ENCODE results near the gene SUMF2.

The SUMF2 gene

DNA sequence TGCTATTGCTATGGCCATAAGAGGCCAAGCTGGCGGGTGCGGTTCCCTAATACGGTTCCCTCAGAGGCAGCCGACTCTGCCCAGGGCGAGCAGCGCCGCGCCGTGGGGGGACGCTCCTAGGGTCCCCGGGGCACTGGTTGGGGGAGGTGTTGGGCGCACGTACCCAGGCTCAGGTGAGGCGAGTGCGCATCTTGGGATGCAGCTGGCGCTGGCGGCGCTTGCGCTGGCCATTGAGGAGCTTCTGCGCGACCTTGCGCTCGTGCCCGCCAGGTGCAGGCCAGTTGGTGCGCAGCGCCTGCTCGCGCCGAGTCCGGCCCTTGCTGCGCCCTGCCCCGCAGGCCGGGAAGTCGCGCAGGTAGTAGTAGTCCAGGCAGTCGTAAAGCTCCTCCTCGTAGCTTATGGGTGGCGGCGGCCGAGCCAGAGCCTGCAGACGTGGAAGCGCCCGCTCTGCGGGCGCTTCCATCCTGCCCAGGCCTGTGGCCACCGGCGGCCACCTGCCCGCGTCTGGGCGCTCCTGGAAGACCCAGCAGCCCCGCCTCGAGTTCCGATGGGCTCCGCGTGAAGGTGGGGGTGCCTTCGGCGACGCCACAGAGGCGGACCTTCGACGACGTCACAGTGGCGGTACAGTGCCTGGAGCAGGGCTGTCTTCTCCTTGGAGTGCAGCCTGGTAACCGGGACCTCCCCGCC is 51.9 kb downstream of the SUMF2 start, which contains the start of gene NUPR2:
Gene NUPR2, minus strand, starts transcription at position 566 of the 687 bp plus-strand sequence. Its CDS starts 103 bp downstream, at position 463.
- H3K4me3 ChIP-seq (replicated peaks; ENCODE audit: low read depth, low read length), result no peak within 1 kb of the TSS
- DNase-seq (ENCODE audit: extremely low read depth, low read depth), result no peak
- TF ChIP-seq, protein P1, sequence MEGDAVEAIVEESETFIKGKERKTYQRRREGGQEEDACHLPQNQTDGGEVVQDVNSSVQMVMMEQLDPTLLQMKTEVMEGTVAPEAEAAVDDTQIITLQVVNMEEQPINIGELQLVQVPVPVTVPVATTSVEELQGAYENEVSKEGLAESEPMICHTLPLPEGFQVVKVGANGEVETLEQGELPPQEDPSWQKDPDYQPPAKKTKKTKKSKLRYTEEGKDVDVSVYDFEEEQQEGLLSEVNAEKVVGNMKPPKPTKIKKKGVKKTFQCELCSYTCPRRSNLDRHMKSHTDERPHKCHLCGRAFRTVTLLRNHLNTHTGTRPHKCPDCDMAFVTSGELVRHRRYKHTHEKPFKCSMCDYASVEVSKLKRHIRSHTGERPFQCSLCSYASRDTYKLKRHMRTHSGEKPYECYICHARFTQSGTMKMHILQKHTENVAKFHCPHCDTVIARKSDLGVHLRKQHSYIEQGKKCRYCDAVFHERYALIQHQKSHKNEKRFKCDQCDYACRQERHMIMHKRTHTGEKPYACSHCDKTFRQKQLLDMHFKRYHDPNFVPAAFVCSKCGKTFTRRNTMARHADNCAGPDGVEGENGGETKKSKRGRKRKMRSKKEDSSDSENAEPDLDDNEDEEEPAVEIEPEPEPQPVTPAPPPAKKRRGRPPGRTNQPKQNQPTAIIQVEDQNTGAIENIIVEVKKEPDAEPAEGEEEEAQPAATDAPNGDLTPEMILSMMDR (IDR thresholded peaks at IDR 0.05; ENCODE audit: low read depth, low read length, missing control alignments), result no peak

DNA sequence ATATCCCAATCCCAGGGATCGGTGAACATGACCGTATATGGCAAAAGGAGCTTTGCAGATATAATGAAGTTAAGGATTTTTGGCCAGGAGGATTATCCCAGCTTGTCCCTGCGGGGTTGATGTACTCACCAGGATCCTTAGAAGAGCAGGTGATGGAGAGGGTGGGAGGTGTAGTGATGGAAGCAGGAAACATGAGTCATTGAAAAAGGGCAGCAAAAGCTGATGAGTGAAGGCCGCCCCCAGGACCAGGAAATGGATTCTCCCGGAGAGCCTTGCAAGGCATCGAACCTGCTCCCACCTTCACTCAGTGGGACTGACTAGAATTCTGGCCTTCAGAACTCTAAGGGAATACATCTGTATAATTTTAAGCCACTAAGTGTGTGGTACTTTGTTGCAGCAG is 57.4 kb downstream of the SUMF2 start:
- H3K4me3 ChIP-seq (replicated peaks; ENCODE audit: low read depth, low read length), result no peak overlapping the region
- no peak for DNase-seq (ENCODE audit: extremely low read depth, low read depth)
- TF ChIP-seq, protein P1 (IDR thresholded peaks at IDR 0.05; ENCODE audit: low read depth, low read length, missing control alignments), result no peak

DNA sequence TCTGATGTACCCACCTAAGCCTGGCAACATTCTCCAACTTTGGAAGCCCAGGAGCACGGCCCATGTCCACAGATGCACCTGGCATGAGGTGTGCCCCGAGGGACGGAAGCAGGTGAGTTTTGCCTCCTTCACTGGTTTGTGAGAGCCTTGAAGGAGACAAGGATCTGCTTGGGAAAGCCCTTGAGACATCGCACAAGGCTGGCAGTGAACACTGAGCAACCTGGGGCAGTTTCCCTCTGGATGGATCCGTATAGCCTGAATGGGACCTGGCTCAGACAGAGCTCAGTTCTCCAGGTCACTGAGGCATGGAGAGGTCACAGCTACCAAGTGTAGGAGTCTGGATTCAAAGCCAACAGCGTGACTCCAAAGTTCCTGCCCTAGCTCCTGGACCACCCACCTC is 60.9 kb downstream of the SUMF2 start:
- no peak for DNase-seq (ENCODE audit: extremely low read depth, low read depth)
- TF ChIP-seq, protein P1 (IDR thresholded peaks at IDR 0.05; ENCODE audit: low read depth, low read length, missing control alignments), result no peak
- no peak overlapping the region for H3K4me3 ChIP-seq (replicated peaks; ENCODE audit: low read depth, low read length)

DNA sequence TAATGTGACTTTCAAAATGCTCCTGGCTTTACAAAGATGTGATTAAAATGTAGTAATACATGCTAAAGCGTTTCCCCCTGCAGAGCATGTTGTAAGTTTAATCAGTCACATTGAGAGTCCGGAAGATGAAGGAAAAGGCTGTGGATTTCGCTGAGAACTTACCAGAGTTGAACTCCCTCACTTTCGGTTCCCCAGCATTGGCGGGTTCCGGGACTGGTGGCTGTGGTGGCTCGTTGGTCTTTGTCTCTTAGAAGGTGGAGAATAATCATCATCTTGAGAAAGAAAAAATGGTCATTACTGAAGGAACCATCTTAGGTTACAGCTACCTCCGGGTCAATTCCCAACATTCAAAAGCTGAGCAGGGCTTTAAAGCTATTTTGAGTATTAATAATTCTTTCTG is 61.7 kb downstream of the SUMF2 start:
- DNase-seq (ENCODE audit: extremely low read depth, low read depth), result no peak
- H3K4me3 ChIP-seq (replicated peaks; ENCODE audit: low read depth, low read length), result no peak overlapping the region
- TF ChIP-seq, protein P1 (IDR thresholded peaks at IDR 0.05; ENCODE audit: low read depth, low read length, missing control alignments), result no peak

DNA sequence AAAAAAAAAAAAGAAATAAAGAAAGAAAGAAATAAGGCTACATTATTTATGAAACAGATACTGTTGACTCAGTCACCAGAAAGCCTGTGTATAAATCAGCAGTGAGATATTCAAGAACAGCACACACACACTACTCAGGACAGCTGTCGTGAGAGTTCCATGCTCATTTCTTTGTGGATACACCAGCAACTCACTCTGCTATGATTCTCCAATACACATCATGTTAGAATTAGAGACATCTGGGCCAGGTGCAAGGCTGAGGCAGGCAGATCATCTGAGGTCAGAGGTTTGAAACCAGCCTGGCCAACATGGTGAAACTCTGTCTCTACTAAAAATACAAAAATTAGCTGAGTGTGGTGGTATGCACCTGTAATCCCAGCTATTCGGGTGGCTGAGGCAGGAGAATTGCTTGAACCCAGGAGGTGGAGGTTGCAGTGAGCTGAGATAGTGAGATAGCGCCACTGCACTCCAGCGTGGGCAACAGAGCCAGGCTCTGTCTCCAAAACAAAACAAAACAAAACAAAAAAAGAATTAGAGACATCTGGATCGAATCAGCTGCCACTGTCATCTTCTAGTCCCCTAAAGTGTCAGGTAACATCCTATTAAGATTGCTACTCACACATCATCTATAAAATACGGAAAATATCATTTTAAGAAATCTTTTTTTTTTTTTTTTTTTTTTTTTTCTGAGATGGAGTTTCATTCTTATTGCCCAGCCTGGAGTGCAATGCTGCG is 63.3 kb downstream of the SUMF2 start:
- no peak overlapping the region for H3K4me3 ChIP-seq (replicated peaks; ENCODE audit: low read depth, low read length)
- TF ChIP-seq, protein P1 (IDR thresholded peaks at IDR 0.05; ENCODE audit: low read depth, low read length, missing control alignments), result no peak
- no peak for DNase-seq (ENCODE audit: extremely low read depth, low read depth)
